Stimulated activated CD4-positive, alpha-beta T cell treated with anti-CD3 and anti-CD28 coated beads, Interleukin-15, amount 100 ng/mL, for 1 hour (primary cell): ENCODE results near the gene CASKIN2.
"Not testable (repeated sequence)": the region's sequence is repeated elsewhere in the genome, so short reads cannot be mapped to it uniquely, and the experiment has no call there.

ENCODE experiments used
- DNase-seq, 2 donors: peaks; one replicate each; pipeline ENCODE4 v3.0.0-alpha.2; 2020; ENCODE audit warnings: low read depth in 1 of 2, low spot score in 1 of 2

The CASKIN2 gene

DNA sequence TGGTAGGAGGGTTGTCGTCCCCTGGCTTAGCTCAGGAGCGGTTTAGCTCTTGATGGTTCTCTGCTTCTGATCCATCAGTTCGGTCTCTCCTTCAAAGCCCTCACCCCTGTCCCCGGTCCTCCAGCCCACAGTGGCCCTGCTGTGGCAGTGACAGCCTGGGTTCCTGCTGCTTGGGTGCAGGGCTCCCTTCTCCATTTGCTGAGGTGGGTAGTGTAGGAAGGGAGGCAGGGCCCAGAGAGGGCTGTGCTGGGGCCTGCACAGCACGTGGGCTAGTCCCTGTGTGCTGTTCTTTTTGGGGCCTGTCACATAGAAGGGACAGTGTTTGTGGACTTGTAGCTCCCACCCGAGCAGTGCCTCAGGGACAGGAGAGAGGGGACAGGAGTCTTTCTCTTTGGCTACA is 40.6 kb downstream of the CASKIN2 start:
- no peak for DNase-seq

DNA sequence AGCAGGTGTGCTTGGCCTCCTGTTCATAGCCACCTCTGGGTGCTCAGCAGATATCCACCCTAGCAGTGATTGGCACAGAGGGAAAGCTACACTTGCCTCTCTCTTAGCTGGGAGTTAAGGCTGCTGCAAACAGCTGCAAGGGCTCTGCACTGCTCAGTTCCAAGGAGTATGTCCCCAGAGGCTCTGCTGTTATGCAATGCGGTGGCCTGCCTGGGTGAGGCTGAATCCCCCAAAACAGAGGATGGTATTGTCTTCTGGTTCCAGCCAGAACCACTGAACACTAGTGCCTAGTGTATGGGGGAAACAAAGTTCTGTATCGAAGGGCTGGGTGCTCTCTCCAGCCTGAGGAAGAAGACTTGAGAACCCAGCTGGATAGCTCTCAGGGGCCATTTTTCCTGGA is 42.1 kb downstream of the CASKIN2 start:
- DNase-seq: no peak

DNA sequence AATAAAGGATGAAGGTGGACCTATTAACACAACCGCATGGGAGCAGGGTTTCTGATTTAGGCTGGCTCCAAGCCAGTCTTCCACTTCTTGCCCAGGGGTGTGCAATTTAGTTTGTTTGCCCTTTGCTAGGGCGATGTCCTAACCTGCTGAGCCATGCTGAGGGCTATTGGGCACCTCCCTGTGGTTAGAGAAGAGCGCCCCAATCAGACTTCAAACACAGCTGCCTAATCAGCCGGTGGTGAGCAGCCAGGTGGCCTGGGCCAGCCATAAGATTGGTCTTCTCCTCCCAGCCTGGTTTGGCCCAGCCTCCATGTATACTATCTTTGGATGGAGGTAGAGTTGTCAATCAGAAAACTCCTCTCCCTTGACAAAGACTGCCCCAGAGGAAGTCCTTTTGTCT is 43.2 kb downstream of the CASKIN2 start:
- DNase-seq: no peak

DNA sequence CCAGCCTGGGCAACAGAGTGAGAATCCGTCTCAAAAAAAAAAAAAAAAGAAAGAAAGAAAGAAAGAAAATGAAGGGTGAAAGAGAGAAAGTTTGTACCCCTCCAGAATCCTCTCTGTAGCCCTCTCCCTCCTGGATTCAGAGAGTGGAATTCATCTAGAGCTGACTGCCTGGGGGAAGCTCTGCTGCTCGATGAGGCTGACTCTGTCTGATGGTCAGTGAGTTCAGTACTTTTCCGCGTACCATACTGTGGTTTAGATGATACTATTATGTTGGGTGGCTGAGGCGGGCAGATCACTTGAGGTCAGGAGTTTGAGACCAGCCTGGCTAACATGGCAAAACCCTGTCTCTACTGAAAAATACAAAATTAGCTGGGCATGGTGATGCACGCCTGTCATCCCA is 44.1 kb downstream of the CASKIN2 start:
- no peak for DNase-seq

DNA sequence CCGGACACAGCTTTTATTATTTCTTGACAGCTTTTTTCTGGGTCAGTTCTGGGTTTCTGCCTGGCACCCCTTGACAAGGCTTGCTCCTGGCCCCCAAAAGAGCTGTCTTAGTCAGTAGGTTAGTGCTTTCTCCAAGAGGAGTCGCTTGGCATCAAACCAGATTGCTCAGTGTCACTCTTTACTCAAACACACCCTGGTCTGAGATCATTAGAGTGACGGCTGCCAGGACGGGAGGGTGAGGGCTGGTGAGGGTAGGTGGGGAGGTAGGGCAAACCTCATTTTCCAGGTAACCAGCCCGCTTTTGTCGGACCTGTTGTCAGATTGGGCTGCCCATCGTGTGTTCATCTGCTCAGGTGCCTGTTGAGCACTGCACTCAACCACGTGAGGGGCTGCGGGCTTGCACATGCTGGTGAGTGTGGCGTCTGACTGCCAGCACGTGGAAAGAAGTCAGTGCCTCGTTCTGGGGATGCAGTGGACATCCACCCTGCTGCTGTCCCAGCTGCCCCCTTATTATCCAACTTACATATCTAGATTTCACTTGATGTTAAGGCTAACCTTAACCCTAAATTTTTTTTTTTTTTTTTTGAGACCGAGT is 46.5 kb downstream of the CASKIN2 start:
- no peak for DNase-seq

DNA sequence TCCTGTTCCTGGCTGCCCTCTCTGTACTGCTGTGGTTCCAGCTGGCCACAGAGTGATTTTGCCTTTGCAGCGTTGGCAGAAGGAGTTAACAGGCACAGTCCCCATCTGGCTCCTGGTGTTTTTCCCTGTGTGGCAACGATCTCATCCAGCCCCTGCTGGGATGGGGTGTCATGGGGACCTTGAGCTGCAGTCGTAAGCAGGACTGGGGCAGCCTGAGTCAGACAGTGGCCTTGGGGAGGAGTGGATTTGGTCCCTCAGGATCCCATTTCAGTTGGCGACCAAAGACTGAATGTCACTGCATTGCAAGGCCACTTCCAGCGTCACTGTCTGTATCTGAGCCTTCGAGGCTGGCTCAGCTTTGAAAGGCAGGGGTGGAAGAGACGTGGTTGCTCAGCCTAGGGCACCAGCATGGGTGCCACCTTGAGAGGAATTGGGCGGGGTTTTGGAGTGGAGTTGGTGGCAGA is 47.0 kb downstream of the CASKIN2 start:
- no peak for DNase-seq

DNA sequence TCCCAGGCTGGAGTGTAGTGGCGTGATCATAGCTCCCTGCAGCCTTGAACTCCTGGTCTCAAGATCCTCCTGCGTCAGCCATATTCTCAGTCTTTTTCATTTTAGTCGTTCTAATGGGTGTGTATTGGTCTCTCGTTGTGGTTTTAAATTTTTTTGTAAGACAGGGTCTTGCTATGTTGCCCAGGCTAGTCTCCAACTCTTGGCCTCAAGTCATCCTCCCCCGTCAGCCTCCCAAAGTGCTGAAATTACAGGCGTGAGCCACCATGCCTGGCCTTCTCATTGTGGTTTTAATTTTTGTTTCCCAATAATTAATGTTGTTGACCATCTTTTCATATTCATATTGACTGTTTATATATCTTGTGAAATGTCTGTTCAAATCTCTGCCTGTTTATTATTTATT is 50.3 kb downstream of the CASKIN2 start:
- no peak for DNase-seq

DNA sequence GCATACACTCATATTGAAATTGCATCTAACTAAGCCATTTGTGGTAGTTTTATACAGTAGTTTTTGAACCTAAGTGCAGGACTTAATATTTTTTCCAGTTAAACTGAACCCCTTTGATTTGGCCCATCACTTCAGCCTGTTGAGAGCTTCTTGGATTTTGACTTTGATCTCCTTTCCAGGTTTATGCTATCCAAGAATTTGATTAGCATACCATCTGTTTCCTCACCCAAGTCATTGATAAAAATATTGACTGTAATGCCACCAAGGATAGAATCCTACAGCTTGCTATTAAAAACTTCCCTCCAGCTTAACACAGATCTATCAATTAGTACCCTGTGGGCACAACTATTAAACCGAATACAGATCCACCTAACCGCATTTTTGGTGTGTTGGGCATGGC is 51.7 kb downstream of the CASKIN2 start:
- no peak for DNase-seq

DNA sequence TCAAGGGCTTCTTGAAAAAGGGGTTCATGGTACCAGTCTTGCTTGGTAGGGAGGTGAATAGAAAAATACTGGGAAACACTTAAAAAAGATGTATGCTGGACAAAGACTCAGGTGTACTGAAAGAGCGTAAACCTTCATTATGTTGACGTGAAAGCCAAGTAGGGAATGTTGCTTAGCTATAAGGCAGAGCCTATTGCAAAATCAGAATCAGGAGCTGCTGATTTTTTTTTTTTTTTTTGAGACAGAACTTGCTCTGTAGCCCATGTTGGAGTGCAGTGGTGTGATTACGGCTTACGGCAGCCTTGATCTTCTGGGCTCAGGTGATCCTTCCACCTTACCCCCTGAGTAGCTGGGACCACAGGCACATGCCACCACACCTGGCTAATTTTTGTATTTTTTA is 55.0 kb downstream of the CASKIN2 start:
- DNase-seq: no peak

DNA sequence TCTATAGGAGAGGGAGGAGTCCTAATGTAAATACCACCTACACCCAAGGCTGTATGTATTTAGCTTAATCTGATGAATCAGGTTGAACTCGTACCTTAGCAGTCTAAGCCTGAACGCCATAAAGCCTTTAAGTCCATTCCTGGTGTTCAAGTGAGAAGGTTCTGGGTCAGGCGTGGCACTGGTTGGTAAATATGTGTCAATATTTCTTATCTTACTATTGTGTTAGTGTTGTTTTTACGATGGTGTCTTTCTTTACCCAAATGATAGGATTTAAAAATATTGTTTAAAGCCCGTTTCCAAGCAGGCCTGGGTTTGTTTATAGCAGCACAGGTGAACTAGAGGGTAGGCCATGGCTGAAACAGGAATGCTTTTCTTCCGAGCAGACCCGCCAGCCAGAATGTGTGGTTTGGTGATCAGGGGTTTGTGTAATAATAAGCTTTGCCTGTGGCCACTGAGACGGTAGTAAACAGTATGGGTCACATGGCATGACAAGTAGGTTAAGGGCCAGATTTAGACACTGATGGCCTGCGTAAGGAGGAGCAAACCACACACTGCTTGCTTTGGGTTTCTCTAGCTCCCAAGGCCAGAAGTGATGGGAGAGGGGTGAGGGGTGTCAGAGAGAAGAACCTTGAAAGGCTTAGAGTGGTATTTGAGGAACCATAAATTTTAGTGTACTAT is 55.6 kb downstream of the CASKIN2 start:
- no peak for DNase-seq

DNA sequence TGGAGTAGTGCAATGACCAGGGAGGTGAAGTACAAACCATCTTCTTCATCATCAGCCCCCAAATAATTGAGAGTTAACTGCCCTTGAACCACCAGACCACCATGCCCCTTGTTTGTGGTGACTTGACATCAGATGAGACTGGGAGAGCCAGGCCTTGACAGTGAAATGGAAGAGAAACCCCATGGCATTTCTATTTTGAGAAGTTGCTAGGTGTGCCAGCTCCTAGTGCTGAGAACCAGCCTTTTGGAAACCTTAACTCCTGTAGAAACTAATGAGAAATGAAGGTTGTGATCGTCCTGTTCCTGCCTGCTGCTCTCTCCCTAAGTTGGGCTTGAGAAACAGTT is 56.1 kb downstream of the CASKIN2 start:
- no peak for DNase-seq

DNA sequence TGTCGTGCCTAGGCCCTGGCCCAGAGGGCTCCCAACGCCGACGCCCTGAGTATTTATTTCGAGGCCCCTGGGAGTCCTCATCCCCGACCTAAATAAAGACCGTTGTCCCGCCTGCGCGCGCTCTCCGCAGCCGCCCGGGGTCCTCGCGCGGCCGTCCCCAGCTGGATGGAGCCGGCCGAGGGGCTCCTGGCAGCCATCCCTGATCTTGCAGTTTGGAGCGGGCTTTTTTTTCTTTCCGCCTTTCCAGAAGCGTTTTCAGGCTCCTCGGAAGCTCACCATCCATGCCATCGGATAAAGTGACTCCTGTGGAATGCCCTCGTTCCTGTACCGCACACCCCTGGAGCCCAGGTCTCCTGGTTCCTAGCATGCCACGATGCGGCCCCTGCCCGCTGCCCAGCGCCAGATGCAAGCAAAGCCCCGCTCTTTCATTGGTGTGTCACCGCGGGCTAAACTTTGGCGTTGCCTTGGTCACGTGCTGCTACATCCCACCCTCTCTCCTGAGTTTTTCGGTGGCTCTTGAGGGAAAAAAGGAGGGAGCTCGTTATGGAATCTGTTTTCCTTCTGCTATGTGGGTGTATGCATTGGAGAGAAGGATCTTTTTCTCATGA is 58.2 kb downstream of the CASKIN2 start:
- DNase-seq: peak in 1 of 2 donors; percentile 2

DNA sequence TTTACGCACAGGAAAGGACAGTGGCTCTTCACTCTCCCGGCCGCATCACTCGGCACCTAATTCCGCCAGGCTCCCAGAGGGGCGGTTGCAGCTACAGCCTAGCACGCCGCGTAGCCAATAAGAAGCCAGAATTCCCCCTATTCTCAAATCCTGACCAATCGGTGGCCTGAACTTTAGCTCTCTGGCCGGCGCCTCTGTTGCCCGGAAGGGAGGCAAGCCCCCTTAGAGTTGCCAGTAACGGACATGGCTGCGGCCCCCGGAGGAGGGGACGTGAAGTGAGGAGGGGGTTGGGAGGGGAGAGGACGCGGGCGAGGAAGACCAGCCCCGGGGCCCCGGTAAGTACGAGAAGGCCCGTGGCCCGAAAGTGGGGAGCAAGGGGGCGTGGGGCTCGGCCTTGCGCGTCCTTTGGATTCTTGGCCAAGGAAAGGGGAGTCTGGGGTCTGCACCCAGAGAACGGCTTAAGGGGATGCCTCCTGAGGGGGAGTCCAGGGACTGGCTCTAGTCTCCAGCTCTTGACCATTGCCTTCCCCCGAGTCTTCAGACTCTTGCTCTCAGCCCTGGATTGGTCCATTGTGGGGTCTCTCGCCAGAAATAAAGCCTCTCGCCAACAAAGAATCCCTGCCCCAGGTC is 58.8 kb downstream of the CASKIN2 start, which contains the start of gene TMEM94:
TSS of gene TMEM94 (plus strand) at position 219 of the 630 bp plus-strand sequence. CDS start 15,271 bp downstream, outside the sequence.
- DNase-seq: peak; percentile 71 to 79

DNA sequence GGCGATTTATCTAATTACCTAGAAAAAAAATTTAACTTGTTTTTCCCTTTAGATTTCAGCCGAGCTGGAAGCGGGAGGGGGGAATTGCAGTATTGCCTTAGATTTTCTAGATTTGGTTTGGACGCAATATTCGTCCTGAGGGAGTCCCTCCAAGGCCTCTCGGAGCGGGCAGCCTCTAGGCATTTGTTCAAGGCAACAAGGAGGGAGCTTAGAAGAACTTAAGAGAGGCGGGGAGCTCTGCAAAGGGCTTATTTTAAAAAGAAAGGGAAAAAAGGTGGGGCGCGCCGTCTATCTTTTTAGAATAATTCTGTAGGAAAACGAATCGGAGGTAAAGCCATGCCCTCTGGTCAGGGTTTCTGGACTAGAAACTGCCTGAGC is 59.3 kb downstream of the CASKIN2 start:
- DNase-seq: no peak

DNA sequence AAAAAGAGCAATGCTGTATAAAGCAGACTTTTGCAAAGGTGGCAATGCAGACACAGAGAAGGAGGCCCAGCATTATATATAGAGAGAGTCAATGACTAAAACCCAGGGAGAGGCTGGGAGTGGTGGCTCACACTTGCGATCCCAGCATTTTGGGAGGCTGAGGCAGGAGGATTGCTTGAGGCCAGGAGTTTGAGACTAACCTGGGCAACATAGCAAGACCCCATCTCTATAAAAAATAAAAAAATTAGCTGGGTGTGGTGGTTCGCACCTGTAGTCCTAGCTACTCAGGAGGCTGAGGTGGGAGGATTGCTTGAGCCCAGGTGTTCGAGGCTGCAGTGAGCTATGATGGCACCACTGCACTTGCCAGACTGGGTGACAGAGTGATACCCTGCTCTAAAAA is 60.7 kb downstream of the CASKIN2 start:
- not testable (repeated sequence) for DNase-seq

DNA sequence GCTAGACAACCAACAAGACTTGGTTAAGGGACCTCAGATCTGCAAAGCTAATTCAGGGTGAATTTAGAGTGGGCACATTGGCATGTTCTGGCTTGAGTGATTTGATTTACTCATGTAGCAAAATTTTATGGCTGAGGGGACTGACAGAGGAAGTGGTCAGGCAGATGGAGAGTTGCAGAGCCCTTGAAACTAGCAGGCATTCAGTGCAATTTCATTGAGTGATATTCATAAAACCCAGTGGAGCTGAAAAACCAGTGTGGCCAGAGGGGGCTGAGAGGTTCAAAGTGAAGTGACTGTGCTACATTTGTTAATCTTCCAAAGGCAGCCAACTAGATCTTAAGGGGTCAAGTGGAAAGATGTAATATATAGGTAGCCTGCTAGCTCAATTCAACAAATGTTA is 61.1 kb downstream of the CASKIN2 start:
- no peak for DNase-seq

DNA sequence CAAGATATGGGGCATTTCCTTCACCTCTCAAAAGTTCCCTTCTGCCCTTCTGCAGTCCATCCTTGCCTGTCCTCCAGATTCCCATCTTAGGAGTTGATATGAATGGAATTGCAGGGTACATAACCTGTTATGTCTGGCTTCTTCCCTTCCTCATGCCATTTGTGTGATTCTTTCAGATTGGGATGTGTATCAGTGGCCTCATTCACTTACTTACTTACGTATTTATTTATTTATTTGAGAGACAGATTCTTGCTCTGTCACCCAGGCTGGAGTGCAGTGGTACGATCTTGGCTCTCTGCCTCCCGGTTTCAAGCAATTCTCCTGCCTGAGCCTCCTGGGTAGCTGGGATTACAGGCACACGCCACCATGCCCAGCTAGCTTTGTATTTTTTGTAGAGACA is 65.1 kb downstream of the CASKIN2 start:
- DNase-seq: no peak
